GM18909 (cell line): Measurements from ENCODE around the gene COL9A1.

Source experiments
- ATAC-seq: cut with Tn5 transposase; IDR thresholded peaks from one replicate; pipeline ENCODE4 v1.9.1; 2021; ENCODE audit warnings: mild to moderate bottlenecking; ENCODE audit not compliant: unreplicated experiment, poor library complexity

The COL9A1 gene

GRCh38 chr6:70236343-70236742 lies 66.5 kb downstream of the COL9A1 start:
- ATAC-seq = no peak

- no peak for ATAC-seq
These were observed 68.2 kb downstream of the COL9A1 start for GRCh38 chr6:70234561-70235236.

- ATAC-seq = no peak
These were observed 71.6 kb downstream of the COL9A1 start for GRCh38 chr6:70231311-70231710.

GRCh38 chr6:70225055-70225454 lies 77.8 kb downstream of the COL9A1 start:
- ATAC-seq = no peak

- no peak for ATAC-seq
These were observed 80.5 kb downstream of the COL9A1 start for GRCh38 chr6:70222439-70222749.

GRCh38 chr6:70221715-70222438 lies 81.0 kb downstream of the COL9A1 start:
- ATAC-seq = no peak

GRCh38 chr6:70221025-70221714 lies 81.7 kb downstream of the COL9A1 start:
- no peak for ATAC-seq

GRCh38 chr6:70219943-70220613 lies 82.8 kb downstream of the COL9A1 start:
- no peak for ATAC-seq

- ATAC-seq = no peak
These were observed 86.1 kb downstream of the COL9A1 start for GRCh38 chr6:70216767-70217166.

- ATAC-seq = no peak
These were observed 87.3 kb downstream of the COL9A1 start for GRCh38 chr6:70215460-70216108.

GRCh38 chr6:70210462-70210861 lies 92.4 kb downstream of the COL9A1 start:
- ATAC-seq = no peak

- ATAC-seq = no peak
These were observed 94.6 kb downstream of the COL9A1 start for GRCh38 chr6:70208235-70208790.

GRCh38 chr6:70198785-70199184 lies 104.1 kb downstream of the COL9A1 start:
- no peak for ATAC-seq

GRCh38 chr6:70196531-70196930 lies 106.4 kb downstream of the COL9A1 start:
- no peak for ATAC-seq

GRCh38 chr6:70194421-70194820 lies 108.5 kb downstream of the COL9A1 start:
- ATAC-seq = no peak

GRCh38 chr6:70188202-70188601 lies 114.7 kb downstream of the COL9A1 start:
- ATAC-seq = no peak

GRCh38 chr6:70186461-70186860 lies 116.4 kb downstream of the COL9A1 start:
- no peak for ATAC-seq

- no peak for ATAC-seq
These were observed 118.2 kb downstream of the COL9A1 start for GRCh38 chr6:70184723-70185122.

GRCh38 chr6:70183538-70183937 lies 119.3 kb downstream of the COL9A1 start:
- ATAC-seq = no peak

GRCh38 chr6:70180901-70181599 lies 121.8 kb downstream of the COL9A1 start:
- ATAC-seq = peak; percentile 51
